AG04449 (cell line): Measurements from ENCODE around the gene DNASE1L2.
"Not testable (repeated sequence)": the region's sequence is repeated elsewhere in the genome, so short reads cannot be mapped to it uniquely, and the experiment has no call there.

Experiments
- CTCF ChIA-PET: fragments of 350-600 bp; formaldehyde crosslinking; extraction: SDS; loops from one replicate; lab custom pipeline; 2021; ENCODE audit warnings: antibody characterized with exemption; lab: Yijun Ruan, JAX
- POLR2A ChIA-PET: fragments of 400-600, 350-600 bp; formaldehyde crosslinking; extraction: SDS; loops from one replicate; lab custom pipeline; 2020; ENCODE audit warnings: antibody characterized with exemption, inconsistent platforms; lab: Yijun Ruan, JAX
- DNase-seq: peaks from one replicate; pipeline ENCODE4 v3.0.0-alpha.2; 2010; ENCODE audit warnings: low read depth, low spot score
- H3K4me3 ChIP-seq: 2 replicates; pipeline ENCODE4 v1.5.1; 2011; ENCODE audit warnings: low read depth, mild to moderate bottlenecking, control low read depth, low read length
- CTCF ChIP-seq: IDR thresholded peaks from one replicate; pipeline ENCODE4 v1.5.1; 2011; ENCODE audit warnings: mild to moderate bottlenecking, moderate library complexity, low read length, control low read depth, inconsistent platforms; ENCODE audit not compliant: insufficient read depth; ENCODE audit errors: missing control alignments

The DNASE1L2 gene

DNA sequence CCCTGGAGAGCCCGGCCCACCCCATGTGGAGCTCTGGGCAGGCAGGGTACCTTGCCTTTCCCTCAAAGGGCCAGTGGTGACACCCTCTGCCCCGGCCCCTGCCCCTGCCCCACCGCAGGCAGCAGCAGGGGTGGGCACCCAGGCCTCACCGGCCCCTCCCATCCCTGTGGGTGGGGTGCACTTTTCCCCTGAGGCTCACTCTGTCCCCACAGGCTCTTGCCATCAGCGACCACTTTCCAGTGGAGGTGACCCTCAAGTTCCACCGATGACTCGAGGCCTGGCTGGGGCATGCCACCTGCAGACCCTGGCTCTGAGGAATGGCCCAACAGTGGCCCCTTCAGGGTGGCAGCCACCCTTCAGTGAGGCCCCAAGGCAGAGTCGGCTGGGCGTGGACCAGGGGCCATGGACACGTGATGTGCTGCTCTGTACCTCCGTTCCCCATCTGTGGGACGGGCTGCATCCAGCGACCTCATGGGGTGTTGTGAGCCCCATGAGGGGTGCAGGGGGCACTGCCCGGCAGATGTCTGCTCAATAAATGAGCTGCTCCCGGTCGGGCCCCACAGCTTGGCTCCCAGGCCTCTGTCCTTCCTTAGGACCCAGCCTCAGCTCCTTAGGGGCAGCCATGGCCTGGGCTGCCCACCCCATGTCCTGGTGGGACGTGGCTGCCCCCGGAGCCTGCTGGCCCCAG lies 2.0 kb downstream of the DNASE1L2 start:
- no peak for DNase-seq
- ChIA-PET POLR2A (interaction anchor here (0.7 to 1.1 kb wide), 3 partner anchors 12 to 20 kb away, joined by 3 to 5 read pairs (median 4); partner anchors contain the start of gene ECI1), CTCF (interaction anchor here (1.2 kb wide), 1 partner anchor 12 kb away, joined by 6 read pairs; the partner anchor contains the start of gene ECI1)
- TF ChIP-seq CTCF = no peak
- H3K4me3 ChIP-seq = no peak overlapping the region

DNA sequence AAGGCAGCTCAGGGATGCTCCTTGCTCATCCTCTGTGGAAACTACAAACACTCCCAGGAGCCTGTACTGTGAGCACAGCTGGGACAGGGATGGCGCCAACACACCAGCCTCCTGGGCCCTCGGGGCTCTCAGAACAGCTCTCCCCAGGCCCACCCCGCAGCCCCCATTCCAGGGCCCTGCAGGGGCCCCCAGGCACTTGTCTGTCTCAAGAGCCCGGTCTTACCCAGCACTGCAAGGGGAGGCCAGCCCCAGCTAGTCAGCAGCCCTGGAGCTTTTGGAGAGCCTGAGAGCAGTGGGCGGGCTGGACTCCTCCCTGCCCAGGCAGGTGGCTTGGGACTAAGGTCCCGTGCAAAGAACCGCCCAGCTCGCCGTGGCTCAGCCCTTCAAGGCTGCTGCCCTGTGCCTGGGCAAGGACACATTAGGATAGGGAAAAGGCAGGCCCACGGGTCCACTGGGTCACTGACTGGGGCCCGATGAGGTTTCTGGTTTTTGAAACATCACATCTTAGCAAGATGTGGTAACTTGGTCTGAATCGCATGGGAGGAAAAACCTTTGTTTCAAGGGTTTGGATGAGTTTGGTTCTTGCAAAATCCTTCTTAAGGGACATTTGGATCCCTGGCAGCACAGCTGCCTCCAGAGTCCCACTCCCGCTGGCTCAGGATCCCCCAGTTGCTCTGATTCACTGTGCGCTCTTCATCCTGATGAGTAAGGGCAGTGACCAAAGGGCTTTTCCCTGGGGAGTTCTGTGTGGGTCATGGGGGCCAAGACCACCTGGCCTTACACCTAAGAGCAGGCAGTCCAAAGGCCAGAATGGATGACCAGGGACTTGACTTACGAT lies 2.8 kb downstream of the DNASE1L2 start:
- DNase-seq = no peak
- no peak for TF ChIP-seq CTCF
- POLR2A ChIA-PET = interaction anchor here (0.7 to 1.1 kb wide), 3 partner anchors 12 to 20 kb away, joined by 3 to 5 read pairs (median 4); partner anchors contain the start of gene ECI1
- CTCF ChIA-PET = interaction anchor here (1.2 kb wide), 1 partner anchor 12 kb away, joined by 6 read pairs; the partner anchor contains the start of gene ECI1
- H3K4me3 ChIP-seq = no peak overlapping the region

DNA sequence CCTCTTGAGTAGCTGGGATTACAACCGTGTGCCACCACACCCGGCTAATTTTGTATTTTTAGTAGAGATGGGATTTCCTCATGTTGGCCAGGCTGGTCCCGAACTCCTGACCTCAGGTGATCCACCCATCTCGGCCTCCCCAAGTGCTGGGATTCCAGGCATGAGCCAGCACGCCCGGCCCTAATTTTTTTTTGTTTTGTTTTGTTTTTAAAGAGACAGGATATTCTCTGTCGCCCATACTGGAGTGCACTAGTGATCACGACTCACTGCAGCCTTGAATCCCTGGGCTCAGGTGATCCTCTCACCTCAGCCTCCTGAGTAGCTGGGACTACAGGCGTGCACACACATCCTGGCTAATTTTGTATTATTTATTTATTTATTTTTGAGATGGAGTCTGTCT lies 4.1 kb downstream of the DNASE1L2 start:
- DNase-seq, H3K4me3 ChIP-seq, POLR2A ChIA-PET: not testable (repeated sequence)
- CTCF ChIA-PET = interaction anchor here (0.6 kb wide), 1 partner anchor 297 kb away, joined by 3 read pairs; no protein-coding TSS in a partner anchor

GRCh38 chr16:2242598-2242997 lies 6.4 kb downstream of the DNASE1L2 start:
- no peak for TF ChIP-seq CTCF
- DNase-seq = no peak
- H3K4me3 ChIP-seq = no peak overlapping the region
- ChIA-PET POLR2A (no interaction called here), CTCF (interaction anchor here (1.1 to 2.0 kb wide), 2 partner anchors 8 to 9 kb away, joined by 4 to 8 read pairs; partner anchors contain the start of gene ECI1)

DNA sequence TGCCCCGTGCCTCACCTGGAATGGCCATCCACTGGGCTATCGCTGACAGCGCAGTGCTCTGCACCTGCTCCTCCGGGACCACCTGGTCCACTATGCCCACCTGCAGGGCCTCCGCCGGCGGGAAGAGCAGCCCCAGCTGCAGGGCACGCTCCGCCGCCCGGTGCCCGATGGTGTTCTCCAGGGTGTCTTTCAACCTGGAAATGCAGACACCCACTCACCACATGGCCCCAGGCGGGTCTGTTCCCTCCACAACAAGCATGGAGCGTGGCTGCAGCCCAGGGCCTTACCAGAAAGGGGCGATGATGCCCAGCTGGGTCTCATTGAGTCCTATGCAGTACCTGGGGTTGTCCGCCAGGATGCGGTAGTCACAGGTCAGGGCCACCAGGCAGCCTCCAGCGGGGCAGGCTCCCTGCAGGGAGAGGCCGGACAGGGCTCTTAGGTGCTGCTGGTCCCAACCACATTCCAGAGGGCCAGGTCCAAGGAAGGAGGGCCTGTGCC lies 6.8 kb downstream of the DNASE1L2 start:
- TF ChIP-seq CTCF = no peak
- no peak overlapping the region for H3K4me3 ChIP-seq
- DNase-seq = no peak
- CTCF ChIA-PET = no interaction called here
- POLR2A ChIA-PET = no interaction called here

DNA sequence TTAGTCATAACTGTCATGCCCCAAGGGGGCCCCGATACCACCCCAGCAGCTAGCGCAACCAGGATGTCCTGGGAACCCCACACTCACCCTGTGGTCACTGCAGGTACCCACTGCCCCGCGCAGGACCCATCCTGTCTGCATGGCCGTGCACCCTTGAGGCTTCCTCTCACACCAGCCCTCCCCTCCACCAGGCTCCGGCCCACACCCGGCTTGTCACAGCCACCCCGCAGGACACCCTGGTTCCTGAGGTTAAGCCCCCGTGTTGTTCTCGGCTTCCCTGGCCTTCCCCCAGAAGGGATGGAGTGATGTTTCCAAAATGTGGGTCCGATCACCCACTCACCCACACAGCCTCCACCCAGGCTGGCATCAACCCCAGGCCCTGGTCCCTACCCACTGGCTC lies 7.5 kb downstream of the DNASE1L2 start:
- no peak overlapping the region for H3K4me3 ChIP-seq
- no peak for TF ChIP-seq CTCF
- no peak for DNase-seq
- CTCF ChIA-PET = no interaction called here
- POLR2A ChIA-PET = no interaction called here
